Measurements from ENCODE around the gene NDUFA6.

- TF ChIP-seq CTCF (conservative IDR thresholded peaks at IDR 0.05) (no peak), EZH2 (IDR thresholded peaks at IDR 0.05; ENCODE audit: low read depth) (no peak)
Measured at GRCh38 chr22:42138122-42138770, 47.7 kb upstream of the NDUFA6 start.
